DND-41 (cell line): ENCODE measurements around the gene UBQLN1.

Experiments used
- EZH2 ChIP-seq: IDR thresholded peaks from 3 replicates; pipeline ENCODE4 v1.6.1; 2012; ENCODE audit warnings: borderline replicate concordance, low read depth, mild to moderate bottlenecking, moderate library complexity, low read length, inconsistent platforms; ENCODE audit not compliant: severe bottlenecking
- TF ChIP-seq, protein P1 (sequence below): IDR thresholded peaks from 2 replicates; pipeline ENCODE4 v1.5.1; 2012; ENCODE audit warnings: borderline replicate concordance, low read length, moderate library complexity, mild to moderate bottlenecking; ENCODE audit not compliant: poor library complexity, severe bottlenecking; ENCODE audit errors: extremely low read depth

- TF ChIP-seq, protein P1, sequence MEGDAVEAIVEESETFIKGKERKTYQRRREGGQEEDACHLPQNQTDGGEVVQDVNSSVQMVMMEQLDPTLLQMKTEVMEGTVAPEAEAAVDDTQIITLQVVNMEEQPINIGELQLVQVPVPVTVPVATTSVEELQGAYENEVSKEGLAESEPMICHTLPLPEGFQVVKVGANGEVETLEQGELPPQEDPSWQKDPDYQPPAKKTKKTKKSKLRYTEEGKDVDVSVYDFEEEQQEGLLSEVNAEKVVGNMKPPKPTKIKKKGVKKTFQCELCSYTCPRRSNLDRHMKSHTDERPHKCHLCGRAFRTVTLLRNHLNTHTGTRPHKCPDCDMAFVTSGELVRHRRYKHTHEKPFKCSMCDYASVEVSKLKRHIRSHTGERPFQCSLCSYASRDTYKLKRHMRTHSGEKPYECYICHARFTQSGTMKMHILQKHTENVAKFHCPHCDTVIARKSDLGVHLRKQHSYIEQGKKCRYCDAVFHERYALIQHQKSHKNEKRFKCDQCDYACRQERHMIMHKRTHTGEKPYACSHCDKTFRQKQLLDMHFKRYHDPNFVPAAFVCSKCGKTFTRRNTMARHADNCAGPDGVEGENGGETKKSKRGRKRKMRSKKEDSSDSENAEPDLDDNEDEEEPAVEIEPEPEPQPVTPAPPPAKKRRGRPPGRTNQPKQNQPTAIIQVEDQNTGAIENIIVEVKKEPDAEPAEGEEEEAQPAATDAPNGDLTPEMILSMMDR: no peak
- no peak for TF ChIP-seq EZH2
Observed at GRCh38 chr9:83642793-83643192, 65.0 kb downstream of the UBQLN1 start.
